A549 (cell line): ENCODE measurements around the gene SETDB1.

ENCODE experiments used
- POLR2A ChIP-seq: IDR thresholded peaks from 2 replicates; pipeline ENCODE4 v1.6.1; 2012; ENCODE audit warnings: mild to moderate bottlenecking, low read length
- POLR2AphosphoS2 ChIP-seq: conservative IDR thresholded peaks from 2 replicates; pipeline ENCODE4 v1.6.1; 2012; ENCODE audit warnings: low read length, improper control_type of control experiment, inconsistent platforms
- RAD21 ChIP-seq, 2 experiments: fragments of >200 bp in 1 of 2; sonication (Bioruptor Twin) in 1 of 2; formaldehyde crosslinking in 1 of 2; IDR thresholded peaks in 1 of 2; conservative IDR thresholded peaks in 1 of 2; 2 replicates in 1 of 2; 3 replicates in 1 of 2; pipeline ENCODE4 v1.6.1; 2012 to 2018; ENCODE audit warnings: inconsistent platforms in 1 of 2
- ZNF302 ChIP-seq: fragments of 250-450 bp; sonication (Bioruptor Pico); IDR thresholded peaks from 2 replicates; pipeline ENCODE4 v1.9.0; 2021; ENCODE audit warnings: inconsistent platforms, mild to moderate bottlenecking, moderate library complexity
- TF ChIP-seq, protein P1 (sequence below): fragments of >200 bp; sonication (Bioruptor Twin); formaldehyde crosslinking; IDR thresholded peaks from 3 replicates; pipeline ENCODE4 v1.6.1; 2016
- TF ChIP-seq, protein P2 (sequence below): fragments of >200 bp; sonication (Bioruptor Twin); formaldehyde crosslinking; IDR thresholded peaks from 3 replicates; pipeline ENCODE4 v1.5.1; 2016

GRCh38 chr1:150973836-150974579 lies 47.8 kb downstream of the SETDB1 start:
- TF ChIP-seq RAD21 (conservative IDR thresholded peaks at IDR 0.05 in 1 of 2, IDR thresholded peaks at IDR 0.05 in 1 of 2): no peak
- TF ChIP-seq, protein P1, sequence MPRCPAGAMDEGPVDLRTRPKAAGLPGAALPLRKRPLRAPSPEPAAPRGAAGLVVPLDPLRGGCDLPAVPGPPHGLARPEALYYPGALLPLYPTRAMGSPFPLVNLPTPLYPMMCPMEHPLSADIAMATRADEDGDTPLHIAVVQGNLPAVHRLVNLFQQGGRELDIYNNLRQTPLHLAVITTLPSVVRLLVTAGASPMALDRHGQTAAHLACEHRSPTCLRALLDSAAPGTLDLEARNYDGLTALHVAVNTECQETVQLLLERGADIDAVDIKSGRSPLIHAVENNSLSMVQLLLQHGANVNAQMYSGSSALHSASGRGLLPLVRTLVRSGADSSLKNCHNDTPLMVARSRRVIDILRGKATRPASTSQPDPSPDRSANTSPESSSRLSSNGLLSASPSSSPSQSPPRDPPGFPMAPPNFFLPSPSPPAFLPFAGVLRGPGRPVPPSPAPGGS: no peak
- no peak for TF ChIP-seq POLR2A
- no peak for TF ChIP-seq ZNF302 (CRISPR knock-in tag)
- TF ChIP-seq, protein P2, sequence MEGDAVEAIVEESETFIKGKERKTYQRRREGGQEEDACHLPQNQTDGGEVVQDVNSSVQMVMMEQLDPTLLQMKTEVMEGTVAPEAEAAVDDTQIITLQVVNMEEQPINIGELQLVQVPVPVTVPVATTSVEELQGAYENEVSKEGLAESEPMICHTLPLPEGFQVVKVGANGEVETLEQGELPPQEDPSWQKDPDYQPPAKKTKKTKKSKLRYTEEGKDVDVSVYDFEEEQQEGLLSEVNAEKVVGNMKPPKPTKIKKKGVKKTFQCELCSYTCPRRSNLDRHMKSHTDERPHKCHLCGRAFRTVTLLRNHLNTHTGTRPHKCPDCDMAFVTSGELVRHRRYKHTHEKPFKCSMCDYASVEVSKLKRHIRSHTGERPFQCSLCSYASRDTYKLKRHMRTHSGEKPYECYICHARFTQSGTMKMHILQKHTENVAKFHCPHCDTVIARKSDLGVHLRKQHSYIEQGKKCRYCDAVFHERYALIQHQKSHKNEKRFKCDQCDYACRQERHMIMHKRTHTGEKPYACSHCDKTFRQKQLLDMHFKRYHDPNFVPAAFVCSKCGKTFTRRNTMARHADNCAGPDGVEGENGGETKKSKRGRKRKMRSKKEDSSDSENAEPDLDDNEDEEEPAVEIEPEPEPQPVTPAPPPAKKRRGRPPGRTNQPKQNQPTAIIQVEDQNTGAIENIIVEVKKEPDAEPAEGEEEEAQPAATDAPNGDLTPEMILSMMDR: peak; percentile 22; the same call in 2 of the 3 replicates
- TF ChIP-seq POLR2AphosphoS2: no peak
